Breast epithelium (tissue), 3 donors: ENCODE measurements around the gene FANK1.
"Not testable (repeated sequence)": the region's sequence is repeated elsewhere in the genome, so short reads cannot be mapped to it uniquely, and the experiment has no call there.

Experiments used
- POLR2A ChIP-seq: fragments of 450-650 bp; IDR thresholded peaks from one replicate; pipeline ENCODE4 v1.6.1; 2016; ENCODE audit warnings: antibody characterized with exemption, mild to moderate bottlenecking, moderate library complexity
- POLR2AphosphoS5 ChIP-seq, 3 donors: sonication (generic); formaldehyde crosslinking; IDR thresholded peaks; one replicate each; pipeline ENCODE4 v1.6.1; 2017; ENCODE audit warnings: antibody characterized with exemption in 3 of 3
- TF ChIP-seq, protein P1 (sequence below), 3 donors: fragments of 450-650 bp; IDR thresholded peaks; one replicate each; pipeline ENCODE4 v1.5.1; 2016 to 2017; ENCODE audit warnings: antibody characterized with exemption in 3 of 3, mild to moderate bottlenecking in 3 of 3, moderate library complexity in 3 of 3

DNA sequence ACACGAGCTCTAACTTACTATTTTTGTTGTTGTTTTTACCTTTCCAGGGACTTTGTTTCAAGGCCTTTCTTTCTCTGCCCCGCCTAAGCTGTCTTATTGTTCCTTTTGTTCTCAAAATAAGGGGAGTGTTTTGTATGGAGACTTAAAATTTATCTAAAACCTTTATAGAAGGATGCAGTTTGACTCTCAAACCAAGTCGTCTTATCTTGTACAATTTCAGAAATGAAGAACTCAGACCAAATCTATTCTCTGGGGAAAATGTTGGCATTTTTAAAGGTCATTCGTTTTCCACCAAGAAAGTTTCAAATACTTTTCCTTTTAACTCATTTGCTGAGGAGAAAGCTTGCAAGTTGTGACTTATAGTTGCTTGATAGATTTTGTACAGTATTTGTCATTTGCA is 953 bp downstream of the FANK1 start:
- TF ChIP-seq, protein P1, sequence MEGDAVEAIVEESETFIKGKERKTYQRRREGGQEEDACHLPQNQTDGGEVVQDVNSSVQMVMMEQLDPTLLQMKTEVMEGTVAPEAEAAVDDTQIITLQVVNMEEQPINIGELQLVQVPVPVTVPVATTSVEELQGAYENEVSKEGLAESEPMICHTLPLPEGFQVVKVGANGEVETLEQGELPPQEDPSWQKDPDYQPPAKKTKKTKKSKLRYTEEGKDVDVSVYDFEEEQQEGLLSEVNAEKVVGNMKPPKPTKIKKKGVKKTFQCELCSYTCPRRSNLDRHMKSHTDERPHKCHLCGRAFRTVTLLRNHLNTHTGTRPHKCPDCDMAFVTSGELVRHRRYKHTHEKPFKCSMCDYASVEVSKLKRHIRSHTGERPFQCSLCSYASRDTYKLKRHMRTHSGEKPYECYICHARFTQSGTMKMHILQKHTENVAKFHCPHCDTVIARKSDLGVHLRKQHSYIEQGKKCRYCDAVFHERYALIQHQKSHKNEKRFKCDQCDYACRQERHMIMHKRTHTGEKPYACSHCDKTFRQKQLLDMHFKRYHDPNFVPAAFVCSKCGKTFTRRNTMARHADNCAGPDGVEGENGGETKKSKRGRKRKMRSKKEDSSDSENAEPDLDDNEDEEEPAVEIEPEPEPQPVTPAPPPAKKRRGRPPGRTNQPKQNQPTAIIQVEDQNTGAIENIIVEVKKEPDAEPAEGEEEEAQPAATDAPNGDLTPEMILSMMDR (IDR thresholded peaks at IDR 0.05), result not testable (repeated sequence)
- not testable (repeated sequence) for TF ChIP-seq POLR2A; POLR2AphosphoS5 (IDR thresholded peaks at IDR 0.05)
